Activated naive CD8-positive, alpha-beta T cell treated with anti-CD3 and anti-CD28 coated beads, Interleukin-2, amount 50 U/mL, for 24 hours (primary cell): ENCODE data around the gene HS3ST3A1.

ENCODE experiments used
- ATAC-seq: fragments of 150-1000 bp; cut with Tn5 transposase; one replicate; pipeline ENCODE4 v1.10.0; 2021
- DNase-seq: peaks from one replicate; pipeline ENCODE4 v3.0.0; 2021
- H3K27ac Mint-ChIP-seq: one replicate; pipeline ENCODE4 v1.8.0; 2021; ENCODE audit warnings: mild to moderate bottlenecking, mixed read lengths
- H3K27me3 Mint-ChIP-seq: one replicate; pipeline ENCODE4 v1.8.0; 2021; ENCODE audit warnings: mixed read lengths
- H3K36me3 Mint-ChIP-seq: one replicate; pipeline ENCODE4 v1.8.0; 2021; ENCODE audit warnings: low read depth, mixed read lengths
- H3K4me1 Mint-ChIP-seq: one replicate; pipeline ENCODE4 v1.8.0; 2021; ENCODE audit warnings: mixed read lengths
- H3K4me3 Mint-ChIP-seq: one replicate; pipeline ENCODE4 v1.8.0; 2021; ENCODE audit warnings: mild to moderate bottlenecking, moderate library complexity, mixed read lengths
- H3K9me3 Mint-ChIP-seq: one replicate; pipeline ENCODE4 v1.8.0; 2021; ENCODE audit warnings: mixed read lengths

HS3ST3A1 gene

GRCh38 chr17:13601776-13602551 is at the start of gene HS3ST3A1:
TSS of gene HS3ST3A1 (minus strand) at chr17:13601929. CDS start at chr17:13601129, 800 bp downstream.
- Mint-ChIP-seq H3K4me3 (peak within 1 kb of the TSS; percentile 78), H3K36me3 (no peaks in the 10 kb centered on the region), H3K9me3 (no peaks in the 10 kb centered on the region), H3K4me1 (peaks cover 9% of the 10 kb centered on the region), H3K27ac (no peak within 1 kb of the TSS), H3K27me3 (peaks cover 58% of the 10 kb centered on the region)
- peak; percentile 62 for ATAC-seq
- peak; percentile 4 for DNase-seq

GRCh38 chr17:13650096-13650675 is 48.5 kb upstream of the HS3ST3A1 start:
- no peak for DNase-seq
- ATAC-seq = no peak
- Mint-ChIP-seq H3K36me3 (no peaks in the 10 kb centered on the region), H3K9me3 (no peaks in the 10 kb centered on the region), H3K27ac (no peak overlapping the region), H3K4me1 (no peaks in the 10 kb centered on the region), H3K4me3 (no peak overlapping the region), H3K27me3 (peaks cover 6% of the 10 kb centered on the region)

- Mint-ChIP-seq H3K27ac (no peak overlapping the region), H3K27me3 (peaks cover 4% of the 10 kb centered on the region), H3K4me1 (no peaks in the 10 kb centered on the region), H3K9me3 (no peaks in the 10 kb centered on the region), H3K36me3 (no peaks in the 10 kb centered on the region), H3K4me3 (no peak overlapping the region)
- no peak for DNase-seq
- ATAC-seq = no peak
These were observed 45.9 kb upstream of the HS3ST3A1 start for GRCh38 chr17:13647543-13648021.

GRCh38 chr17:13646969-13647542 is 45.3 kb upstream of the HS3ST3A1 start:
- Mint-ChIP-seq H3K4me1 (no peaks in the 10 kb centered on the region), H3K4me3 (no peak overlapping the region), H3K9me3 (no peaks in the 10 kb centered on the region), H3K27ac (no peak overlapping the region), H3K36me3 (no peaks in the 10 kb centered on the region), H3K27me3 (peaks cover 4% of the 10 kb centered on the region)
- DNase-seq (no peak), ATAC-seq (no peak)

GRCh38 chr17:13646411-13646810 is 44.7 kb upstream of the HS3ST3A1 start:
- no peak for ATAC-seq
- no peak overlapping the region for H3K27ac Mint-ChIP-seq
- H3K27me3 Mint-ChIP-seq = peaks cover 4% of the 10 kb centered on the region

GRCh38 chr17:13643180-13643579 is 41.5 kb upstream of the HS3ST3A1 start:
- peaks cover 2% of the 10 kb centered on the region for H3K27me3 Mint-ChIP-seq
- peaks cover 3% of the 10 kb centered on the region for H3K4me1 Mint-ChIP-seq
- no peak overlapping the region for H3K27ac Mint-ChIP-seq
- ATAC-seq (no peak), DNase-seq (no peak)
- no peaks in the 10 kb centered on the region for H3K36me3 Mint-ChIP-seq
- no peak overlapping the region for H3K4me3 Mint-ChIP-seq
- no peaks in the 10 kb centered on the region for H3K9me3 Mint-ChIP-seq

More at GRCh38 chr17:13646411-13646810, 44.7 kb upstream of the HS3ST3A1 start:
- no peak for DNase-seq
- no peaks in the 10 kb centered on the region for H3K4me1 Mint-ChIP-seq
- no peaks in the 10 kb centered on the region for H3K9me3 Mint-ChIP-seq
- H3K4me3 Mint-ChIP-seq = no peak overlapping the region
- no peaks in the 10 kb centered on the region for H3K36me3 Mint-ChIP-seq

- Mint-ChIP-seq H3K36me3 (no peaks in the 10 kb centered on the region), H3K4me1 (peaks cover 3% of the 10 kb centered on the region), H3K9me3 (no peaks in the 10 kb centered on the region), H3K4me3 (no peak overlapping the region), H3K27ac (no peak overlapping the region), H3K27me3 (peaks cover 2% of the 10 kb centered on the region)
- DNase-seq (no peak), ATAC-seq (no peak)
These were observed 40.5 kb upstream of the HS3ST3A1 start for GRCh38 chr17:13642188-13642587.

- ATAC-seq (no peak), DNase-seq (no peak)
- H3K4me3 Mint-ChIP-seq = no peak overlapping the region
- no peaks in the 10 kb centered on the region for H3K9me3 Mint-ChIP-seq
- peaks cover 3% of the 10 kb centered on the region for H3K27me3 Mint-ChIP-seq
- no peak overlapping the region for H3K27ac Mint-ChIP-seq
- H3K36me3 Mint-ChIP-seq = no peaks in the 10 kb centered on the region
- H3K4me1 Mint-ChIP-seq = peaks cover 3% of the 10 kb centered on the region
These were observed 38.8 kb upstream of the HS3ST3A1 start for GRCh38 chr17:13640551-13640950.

- peaks cover 3% of the 10 kb centered on the region for H3K4me1 Mint-ChIP-seq
- ATAC-seq (no peak), DNase-seq (no peak)
- no peaks in the 10 kb centered on the region for H3K9me3 Mint-ChIP-seq
- H3K27ac Mint-ChIP-seq = no peak overlapping the region
- no peak overlapping the region for H3K4me3 Mint-ChIP-seq
- no peaks in the 10 kb centered on the region for H3K36me3 Mint-ChIP-seq
- H3K27me3 Mint-ChIP-seq = peaks cover 2% of the 10 kb centered on the region
These were observed 37.2 kb upstream of the HS3ST3A1 start for GRCh38 chr17:13638855-13639458.

- no peaks in the 10 kb centered on the region for H3K36me3 Mint-ChIP-seq
- no peaks in the 10 kb centered on the region for H3K9me3 Mint-ChIP-seq
- peaks cover 4% of the 10 kb centered on the region for H3K27me3 Mint-ChIP-seq
- no peak overlapping the region for H3K27ac Mint-ChIP-seq
- DNase-seq (no peak), ATAC-seq (no peak)
- peaks cover 3% of the 10 kb centered on the region for H3K4me1 Mint-ChIP-seq
- H3K4me3 Mint-ChIP-seq = no peak overlapping the region
These were observed 35.2 kb upstream of the HS3ST3A1 start for GRCh38 chr17:13636951-13637350.

GRCh38 chr17:13635951-13636350 is 34.2 kb upstream of the HS3ST3A1 start:
- peaks cover 3% of the 10 kb centered on the region for H3K4me1 Mint-ChIP-seq
- no peak overlapping the region for H3K4me3 Mint-ChIP-seq
- no peak for ATAC-seq
- no peaks in the 10 kb centered on the region for H3K9me3 Mint-ChIP-seq
- no peak for DNase-seq
- H3K27me3 Mint-ChIP-seq = peaks cover 4% of the 10 kb centered on the region
- H3K36me3 Mint-ChIP-seq = no peaks in the 10 kb centered on the region
- no peak overlapping the region for H3K27ac Mint-ChIP-seq

- H3K4me1 Mint-ChIP-seq = peaks cover 3% of the 10 kb centered on the region
- H3K27ac Mint-ChIP-seq = no peak overlapping the region
- no peak overlapping the region for H3K4me3 Mint-ChIP-seq
- no peak for DNase-seq
- no peaks in the 10 kb centered on the region for H3K36me3 Mint-ChIP-seq
- H3K27me3 Mint-ChIP-seq = peaks cover 4% of the 10 kb centered on the region
- no peak for ATAC-seq
- H3K9me3 Mint-ChIP-seq = no peaks in the 10 kb centered on the region
These were observed 32.3 kb upstream of the HS3ST3A1 start for GRCh38 chr17:13634021-13634420.

- H3K9me3 Mint-ChIP-seq = no peaks in the 10 kb centered on the region
- H3K4me3 Mint-ChIP-seq = no peak overlapping the region
- no peak for ATAC-seq
- H3K36me3 Mint-ChIP-seq = no peaks in the 10 kb centered on the region
- no peak for DNase-seq
- H3K27ac Mint-ChIP-seq = no peak overlapping the region
- no peaks in the 10 kb centered on the region for H3K4me1 Mint-ChIP-seq
- peaks cover 5% of the 10 kb centered on the region for H3K27me3 Mint-ChIP-seq
These were observed 29.8 kb upstream of the HS3ST3A1 start for GRCh38 chr17:13631529-13631928.

GRCh38 chr17:13626703-13627102 is 25.0 kb upstream of the HS3ST3A1 start:
- DNase-seq (no peak), ATAC-seq (no peak)
- Mint-ChIP-seq H3K36me3 (no peaks in the 10 kb centered on the region), H3K27me3 (peaks cover 14% of the 10 kb centered on the region), H3K27ac (no peak overlapping the region), H3K4me1 (no peaks in the 10 kb centered on the region), H3K4me3 (no peak overlapping the region), H3K9me3 (no peaks in the 10 kb centered on the region)

GRCh38 chr17:13619462-13619861 is 17.7 kb upstream of the HS3ST3A1 start:
- no peaks in the 10 kb centered on the region for H3K9me3 Mint-ChIP-seq
- DNase-seq (no peak), ATAC-seq (no peak)
- H3K27ac Mint-ChIP-seq = no peak overlapping the region
- H3K36me3 Mint-ChIP-seq = no peaks in the 10 kb centered on the region
- H3K27me3 Mint-ChIP-seq = peaks cover 26% of the 10 kb centered on the region
- no peaks in the 10 kb centered on the region for H3K4me1 Mint-ChIP-seq
- H3K4me3 Mint-ChIP-seq = no peak overlapping the region
